Measurements from ENCODE around the gene C12orf76. TPM values are rescaled to one million over a fixed set of nuclear protein-coding genes. Genes with fewer than 3 reads are reported as not detected.

C12orf76 gene
- total RNA-seq, 1 experiment from 2014 or later = 9.7 TPM

DNA sequence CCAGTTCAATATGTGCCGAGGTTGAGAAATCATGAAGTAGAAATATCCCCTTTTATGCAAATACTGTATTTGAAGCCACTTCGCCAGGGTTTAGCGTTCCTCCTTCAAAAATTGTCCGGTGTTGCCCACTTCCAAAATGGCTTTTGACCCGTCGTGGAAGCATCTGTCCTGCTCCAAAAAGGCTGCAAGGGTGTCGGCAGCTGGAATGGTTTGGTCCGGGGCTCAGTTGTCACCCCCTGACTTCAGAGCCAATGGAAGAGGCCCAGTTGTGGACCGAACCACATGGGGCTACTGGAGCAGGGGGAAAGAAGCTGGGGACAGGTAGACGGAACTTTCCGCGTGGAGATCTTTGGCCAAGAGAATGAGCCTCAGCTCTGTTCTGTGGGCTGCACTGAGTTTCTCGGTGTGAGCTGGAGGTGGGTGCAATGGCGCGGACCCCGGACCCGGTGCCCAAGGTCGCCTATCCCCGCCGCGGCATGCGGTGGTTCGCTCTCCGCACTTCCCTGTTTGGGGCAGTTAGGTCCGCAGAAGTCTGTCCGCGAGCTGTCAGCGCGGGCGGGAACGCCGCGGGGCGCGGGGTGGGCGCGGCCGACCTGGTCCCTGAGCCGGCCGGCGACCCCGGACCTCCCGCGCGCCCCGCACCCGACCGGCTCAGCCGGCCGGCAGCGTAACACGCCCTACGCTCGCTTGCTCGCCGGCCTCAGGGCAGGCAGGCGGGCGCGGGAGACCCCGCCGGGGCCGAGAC, 49.2 kb downstream of the C12orf76 start, which contains the start of gene ANKRD13A:
Gene ANKRD13A, plus strand, starts transcription at position 527 of the 745 bp plus-strand sequence. CDS start 259 bp downstream, outside the sequence.
- Mint-ChIP-seq H3K4me1 (peaks cover 27 to 30% of the 10 kb centered on the region in 2 experiments), H3K9me3 (no peaks in the 10 kb centered on the region), H3K27ac (peak within 1 kb of the TSS; percentile 95 to 99 (median 98); a peak in 6 of 7 replicates), H3K27me3 (ENCODE audit: low read depth) (peaks cover 12% of the 10 kb centered on the region), H3K4me3 (peak within 1 kb of the TSS; percentile 87 to 99), H3K36me3 (ENCODE audit: insufficient read depth in 1 of 3, low read depth in 3 of 3) (no peaks in the 10 kb centered on the region; a peak in 2 of 7 replicates)
- H2BK20ac ChIP-seq (ENCODE audit: low read depth, low read length, poor library complexity, severe bottlenecking) = no peak within 1 kb of the TSS
- peak within 1 kb of the TSS; percentile 98 for H3K9ac ChIP-seq (ENCODE audit: extremely low read depth, insufficient read length, low read length)
- no peak within 1 kb of the TSS for H2AK5ac ChIP-seq (ENCODE audit: insufficient read length, low read length)
- H2BK5ac ChIP-seq (ENCODE audit: insufficient read length, low read length) = peak within 1 kb of the TSS; percentile 95
- TF ChIP-seq, protein P1, sequence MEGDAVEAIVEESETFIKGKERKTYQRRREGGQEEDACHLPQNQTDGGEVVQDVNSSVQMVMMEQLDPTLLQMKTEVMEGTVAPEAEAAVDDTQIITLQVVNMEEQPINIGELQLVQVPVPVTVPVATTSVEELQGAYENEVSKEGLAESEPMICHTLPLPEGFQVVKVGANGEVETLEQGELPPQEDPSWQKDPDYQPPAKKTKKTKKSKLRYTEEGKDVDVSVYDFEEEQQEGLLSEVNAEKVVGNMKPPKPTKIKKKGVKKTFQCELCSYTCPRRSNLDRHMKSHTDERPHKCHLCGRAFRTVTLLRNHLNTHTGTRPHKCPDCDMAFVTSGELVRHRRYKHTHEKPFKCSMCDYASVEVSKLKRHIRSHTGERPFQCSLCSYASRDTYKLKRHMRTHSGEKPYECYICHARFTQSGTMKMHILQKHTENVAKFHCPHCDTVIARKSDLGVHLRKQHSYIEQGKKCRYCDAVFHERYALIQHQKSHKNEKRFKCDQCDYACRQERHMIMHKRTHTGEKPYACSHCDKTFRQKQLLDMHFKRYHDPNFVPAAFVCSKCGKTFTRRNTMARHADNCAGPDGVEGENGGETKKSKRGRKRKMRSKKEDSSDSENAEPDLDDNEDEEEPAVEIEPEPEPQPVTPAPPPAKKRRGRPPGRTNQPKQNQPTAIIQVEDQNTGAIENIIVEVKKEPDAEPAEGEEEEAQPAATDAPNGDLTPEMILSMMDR (conservative IDR thresholded peaks at IDR 0.05) = no peak
- H3T11ph ChIP-seq (ENCODE audit: low read length) = no peak within 1 kb of the TSS
- H4K8ac ChIP-seq (replicated peaks; ENCODE audit: insufficient read length, low read depth, low read length) = no peak within 1 kb of the TSS
- no peaks in the 10 kb centered on the region for H3K79me2 ChIP-seq (ENCODE audit: insufficient read depth, low read length)
- peaks cover 3% of the 10 kb centered on the region for H4K20me1 ChIP-seq (ENCODE audit: control insufficient read depth, insufficient read depth, insufficient read length)
- H3K18ac ChIP-seq (ENCODE audit: insufficient read length, low read depth, low read length) = peak within 1 kb of the TSS; percentile 100
- H3K27ac ChIP-seq (ENCODE audit: insufficient read length, low read depth, low read length) = no peak within 1 kb of the TSS
- H3K4me2 ChIP-seq (ENCODE audit: insufficient read depth, insufficient read length, low read length) = peak within 1 kb of the TSS; percentile 97
- H2BK120ac ChIP-seq (ENCODE audit: low read depth, low read length, poor library complexity, severe bottlenecking) = no peak within 1 kb of the TSS
- H2AFZ ChIP-seq (ENCODE audit: low read length) = peak within 1 kb of the TSS; percentile 84
- H3K4me1 ChIP-seq (ENCODE audit: insufficient read depth, low read length) = peaks cover 2% of the 10 kb centered on the region; the same call in 1 of the 2 replicates
- DNase-seq = peak; percentile 95
- no peak within 1 kb of the TSS for H3K23ac ChIP-seq (ENCODE audit: insufficient read length, low read depth, low read length)
- no peaks in the 10 kb centered on the region for H3K79me1 ChIP-seq (ENCODE audit: insufficient read depth, low read depth, low read length, poor library complexity, severe bottlenecking)
- no CpG with 5 or more reads among the region's 62 CpGs for WGBS (ENCODE audit: extremely low coverage, insufficient read length, low lambda C conversion rate)
- no peaks in the 10 kb centered on the region for H3K27me3 ChIP-seq (ENCODE audit: insufficient read depth, low read length)
- H2BK15ac ChIP-seq (ENCODE audit: low read depth, low read length) = no peak within 1 kb of the TSS
- H3K23me2 ChIP-seq (ENCODE audit: insufficient read length, low read depth, low read length, poor library complexity, severe bottlenecking) = peaks cover 16% of the 10 kb centered on the region
- H4K5ac ChIP-seq (ENCODE audit: insufficient read length, low read depth, low read length) = no peak within 1 kb of the TSS
- H3K14ac ChIP-seq (ENCODE audit: insufficient read depth, low read length) = peak within 1 kb of the TSS; percentile 99
- peak within 1 kb of the TSS; percentile 85 for H2BK12ac ChIP-seq (ENCODE audit: insufficient read length, low read depth, low read length)
- H3K56ac ChIP-seq (ENCODE audit: insufficient read length, low read depth, low read length) = peak within 1 kb of the TSS; percentile 64
- H4K91ac ChIP-seq (ENCODE audit: insufficient read length, low read depth, low read length) = no peak within 1 kb of the TSS
- H3K4ac ChIP-seq (ENCODE audit: low read depth, low read length) = no peak within 1 kb of the TSS
- H3K9me3 ChIP-seq (ENCODE audit: control insufficient read depth, low read depth, low read length) = no peaks in the 10 kb centered on the region

Measured in H9 (cell line).